Hepatocyte (in vitro differentiated cells): ENCODE results near the gene TEAD1.

ENCODE experiments used
- EZH2 ChIP-seq: fragments of 200-600 bp; sonication (generic); IDR thresholded peaks from 2 replicates; pipeline ENCODE4 v1.6.1; 2016; ENCODE audit warnings: antibody characterized with exemption, mild to moderate bottlenecking, borderline replicate concordance
- TF ChIP-seq, protein P1 (sequence below): fragments of 200-600 bp; sonication (generic); IDR thresholded peaks from 2 replicates; pipeline ENCODE4 v1.5.1; 2016; ENCODE audit warnings: antibody characterized with exemption, mild to moderate bottlenecking; ENCODE audit not compliant: poor library complexity

DNA sequence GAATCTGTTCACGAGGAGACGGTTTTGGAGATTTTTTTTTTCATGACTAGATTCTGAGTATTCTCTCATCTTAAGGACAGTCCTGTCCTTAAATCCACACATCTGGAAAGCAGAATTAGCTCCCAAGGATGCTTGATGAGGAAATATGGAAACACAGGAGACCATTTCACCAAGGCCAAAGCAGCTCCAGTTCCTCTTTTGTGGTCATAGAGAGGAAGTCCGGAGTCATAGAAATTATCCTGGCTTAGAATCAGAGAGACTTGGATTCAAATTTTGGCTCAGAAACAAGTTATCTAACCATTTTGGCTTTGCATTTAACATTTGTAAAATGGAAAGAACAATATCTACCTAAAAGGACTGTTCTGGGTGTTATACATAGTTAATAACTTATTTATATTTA lies 7.3 kb upstream of the TEAD1 start:
- TF ChIP-seq, protein P1, sequence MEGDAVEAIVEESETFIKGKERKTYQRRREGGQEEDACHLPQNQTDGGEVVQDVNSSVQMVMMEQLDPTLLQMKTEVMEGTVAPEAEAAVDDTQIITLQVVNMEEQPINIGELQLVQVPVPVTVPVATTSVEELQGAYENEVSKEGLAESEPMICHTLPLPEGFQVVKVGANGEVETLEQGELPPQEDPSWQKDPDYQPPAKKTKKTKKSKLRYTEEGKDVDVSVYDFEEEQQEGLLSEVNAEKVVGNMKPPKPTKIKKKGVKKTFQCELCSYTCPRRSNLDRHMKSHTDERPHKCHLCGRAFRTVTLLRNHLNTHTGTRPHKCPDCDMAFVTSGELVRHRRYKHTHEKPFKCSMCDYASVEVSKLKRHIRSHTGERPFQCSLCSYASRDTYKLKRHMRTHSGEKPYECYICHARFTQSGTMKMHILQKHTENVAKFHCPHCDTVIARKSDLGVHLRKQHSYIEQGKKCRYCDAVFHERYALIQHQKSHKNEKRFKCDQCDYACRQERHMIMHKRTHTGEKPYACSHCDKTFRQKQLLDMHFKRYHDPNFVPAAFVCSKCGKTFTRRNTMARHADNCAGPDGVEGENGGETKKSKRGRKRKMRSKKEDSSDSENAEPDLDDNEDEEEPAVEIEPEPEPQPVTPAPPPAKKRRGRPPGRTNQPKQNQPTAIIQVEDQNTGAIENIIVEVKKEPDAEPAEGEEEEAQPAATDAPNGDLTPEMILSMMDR, result no peak
- no peak for TF ChIP-seq EZH2
